ENCODE measurements around the gene TMEM196.
"Not testable (repeated sequence)": the region's sequence is repeated elsewhere in the genome, so short reads cannot be mapped to it uniquely, and the experiment has no call there.

TMEM196 gene

DNA sequence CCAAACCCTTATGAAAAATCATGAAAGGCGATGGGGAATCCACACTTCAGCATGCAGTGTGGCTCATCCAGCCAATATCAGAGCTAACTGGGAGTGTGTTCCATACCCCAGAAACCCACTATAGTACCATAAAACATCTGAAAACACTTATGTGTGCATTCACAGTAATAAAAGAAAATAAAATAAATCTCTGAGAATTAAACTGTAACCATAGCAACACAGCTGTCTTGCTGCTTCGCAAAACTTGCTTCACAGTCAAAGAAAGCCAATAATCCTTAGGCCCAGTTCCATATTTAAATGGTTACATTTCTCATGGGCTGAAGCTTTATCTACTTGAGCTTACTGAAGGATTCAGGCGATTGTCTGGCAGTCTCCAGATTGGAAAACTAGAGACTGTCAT lies 44.7 kb downstream of the TMEM196 start:
- Mint-ChIP-seq H3K27ac (no peak overlapping the region), H3K27me3 (peaks cover 30% of the 10 kb centered on the region), H3K4me3 (no peak overlapping the region), H3K9me3 (no peaks in the 10 kb centered on the region), H3K4me1 (no peaks in the 10 kb centered on the region)
- ATAC-seq, result no peak
- no peak for DNase-seq

DNA sequence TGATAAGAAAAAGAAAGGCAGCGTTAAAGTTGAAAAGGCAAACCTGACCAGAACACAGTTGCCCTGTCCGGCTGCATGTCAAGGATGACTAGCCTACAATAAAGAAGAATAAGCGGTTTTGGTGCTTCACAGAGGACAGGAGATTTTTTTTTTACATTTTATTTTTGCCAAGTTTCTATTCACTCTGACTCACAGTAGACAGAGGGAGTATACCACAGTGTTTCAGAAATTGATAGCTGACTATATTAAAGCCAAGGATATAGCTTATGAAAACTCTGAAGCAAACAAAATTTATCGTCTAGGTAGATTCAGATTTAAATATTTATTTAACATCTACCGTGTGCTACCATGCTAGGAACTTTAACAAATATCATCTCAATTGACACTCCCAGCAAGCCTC lies 47.6 kb downstream of the TMEM196 start:
- DNase-seq (no peak), ATAC-seq (no peak)
- H3K27ac Mint-ChIP-seq, result no peak overlapping the region
- no peak overlapping the region for H3K4me3 Mint-ChIP-seq
- no peaks in the 10 kb centered on the region for H3K4me1 Mint-ChIP-seq
- H3K9me3 Mint-ChIP-seq, result no peaks in the 10 kb centered on the region
- peaks cover 18% of the 10 kb centered on the region for H3K27me3 Mint-ChIP-seq

DNA sequence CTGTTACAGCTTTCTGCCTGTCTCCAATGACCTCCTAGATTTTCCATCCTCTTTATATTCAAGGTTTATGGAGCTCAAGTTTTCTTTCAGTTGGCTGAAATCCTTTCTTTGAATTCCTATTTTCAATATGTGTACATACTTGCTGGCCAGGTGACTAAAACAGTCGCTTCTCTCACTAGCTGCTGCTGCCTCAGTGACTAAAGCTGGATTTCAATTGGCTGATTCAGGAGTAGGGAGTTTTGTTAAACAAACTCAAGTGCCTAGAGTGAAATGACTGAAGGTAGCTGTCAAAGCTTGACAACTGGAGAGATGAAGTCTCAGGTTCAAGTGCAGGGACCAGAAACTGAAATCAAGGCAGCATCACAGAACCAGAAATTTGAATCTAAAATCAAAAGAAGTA lies 57.9 kb downstream of the TMEM196 start:
- Mint-ChIP-seq H3K4me3 (no peak overlapping the region), H3K27me3 (no peaks in the 10 kb centered on the region), H3K4me1 (no peaks in the 10 kb centered on the region), H3K27ac (no peak overlapping the region), H3K9me3 (no peaks in the 10 kb centered on the region)
- ATAC-seq, result no peak
- no peak for DNase-seq

DNA sequence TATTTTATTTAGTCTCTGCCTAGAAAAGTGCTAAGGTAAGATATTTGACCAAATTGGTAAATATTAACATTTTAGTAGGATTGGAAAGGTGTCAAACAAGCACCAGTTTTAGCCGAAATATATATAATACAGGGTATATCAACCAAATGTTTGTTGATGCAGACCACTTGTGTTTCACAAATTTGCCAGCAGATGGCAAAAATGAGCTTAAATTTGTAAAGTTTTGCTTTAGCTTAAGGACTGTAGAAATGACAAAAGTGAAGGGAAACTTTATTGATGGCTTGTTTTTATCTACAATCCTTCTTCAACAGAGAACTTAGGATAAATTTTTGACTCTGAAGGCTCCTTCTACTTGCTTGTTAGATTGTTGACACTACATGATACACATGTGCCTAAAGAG lies 59.7 kb downstream of the TMEM196 start:
- Mint-ChIP-seq H3K27me3 (no peaks in the 10 kb centered on the region), H3K4me1 (peaks cover 16% of the 10 kb centered on the region), H3K9me3 (no peaks in the 10 kb centered on the region), H3K27ac (no peak overlapping the region), H3K4me3 (no peak overlapping the region)
- DNase-seq, result peak; percentile 27 to 30
- ATAC-seq, result no peak

DNA sequence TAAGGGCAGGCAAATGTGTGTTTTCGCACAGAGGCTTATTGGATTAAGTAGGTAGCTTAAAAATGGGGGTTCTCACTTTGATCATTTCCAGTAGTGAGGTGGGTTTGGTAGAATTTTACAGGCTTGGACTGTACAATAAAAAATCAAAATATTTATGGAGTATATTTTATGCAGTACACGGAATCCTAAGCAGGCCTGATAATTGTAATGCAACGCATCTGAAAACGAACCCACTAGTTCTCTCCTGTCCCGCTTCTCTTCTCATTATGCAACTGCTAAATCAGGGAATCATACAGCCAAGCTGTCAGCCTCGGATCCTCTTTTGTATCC lies 64.2 kb downstream of the TMEM196 start:
- Mint-ChIP-seq H3K27me3 (no peaks in the 10 kb centered on the region), H3K4me3 (peak overlapping the region; percentile 93 to 97), H3K27ac (peak overlapping the region in 1 of 2 donors; percentile 96), H3K9me3 (no peaks in the 10 kb centered on the region), H3K4me1 (peaks cover 51% of the 10 kb centered on the region)
- ATAC-seq, result no peak
- no peak for DNase-seq

DNA sequence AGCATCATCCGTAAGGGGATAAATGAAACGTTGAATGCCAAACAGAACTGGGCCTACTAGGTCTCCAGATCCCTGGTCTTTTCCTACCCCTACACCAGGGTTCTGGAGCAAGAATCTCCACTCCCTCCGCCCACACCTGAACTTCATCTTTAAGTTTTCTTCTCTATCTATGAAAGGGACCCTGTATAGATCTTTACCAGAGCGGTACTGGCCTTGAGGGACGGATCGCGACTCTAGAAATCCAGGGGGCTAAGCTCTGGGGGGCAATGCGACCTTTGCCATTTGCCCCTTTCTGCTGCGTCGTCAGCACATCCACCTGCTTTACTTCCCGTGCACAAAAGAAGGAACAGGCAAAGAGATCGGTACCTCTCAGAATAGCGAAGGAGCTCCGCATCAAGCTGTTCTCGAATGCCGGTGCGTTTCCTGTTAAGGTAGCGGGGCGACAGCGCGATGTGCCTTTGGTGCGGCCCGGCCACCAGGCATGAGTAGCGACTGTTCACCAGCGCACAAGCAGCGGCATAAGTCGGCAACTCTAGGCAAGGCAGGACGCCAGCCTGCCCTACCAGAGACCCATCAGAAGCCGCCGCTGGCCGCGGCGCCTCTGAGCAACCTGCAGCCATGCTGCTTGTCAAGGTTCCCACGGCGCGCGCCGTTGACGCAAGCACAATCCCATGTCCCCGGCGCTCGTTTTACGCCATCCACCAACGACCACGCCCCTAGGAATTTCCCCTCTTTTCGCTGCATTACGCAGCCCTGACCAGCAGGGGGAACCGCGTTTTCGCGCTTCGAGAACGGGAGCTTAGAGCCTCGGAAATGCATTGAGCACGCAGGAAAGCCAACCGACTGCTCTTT lies 64.8 kb downstream of the TMEM196 start, which contains the start of gene POLR1F:
TSS of gene POLR1F (minus strand) at position 641 of the 852 bp plus-strand sequence. CDS start at position 620, 21 bp downstream.
- peak within 1 kb of the TSS; percentile 93 to 97 for H3K4me3 Mint-ChIP-seq
- ATAC-seq (peak; percentile 98), DNase-seq (peak; percentile 95 to 96)
- H3K27me3 Mint-ChIP-seq, result no peaks in the 10 kb centered on the region
- no peaks in the 10 kb centered on the region for H3K9me3 Mint-ChIP-seq
- peaks cover 51% of the 10 kb centered on the region for H3K4me1 Mint-ChIP-seq
- H3K27ac Mint-ChIP-seq, result peak within 1 kb of the TSS; percentile 96 to 97

DNA sequence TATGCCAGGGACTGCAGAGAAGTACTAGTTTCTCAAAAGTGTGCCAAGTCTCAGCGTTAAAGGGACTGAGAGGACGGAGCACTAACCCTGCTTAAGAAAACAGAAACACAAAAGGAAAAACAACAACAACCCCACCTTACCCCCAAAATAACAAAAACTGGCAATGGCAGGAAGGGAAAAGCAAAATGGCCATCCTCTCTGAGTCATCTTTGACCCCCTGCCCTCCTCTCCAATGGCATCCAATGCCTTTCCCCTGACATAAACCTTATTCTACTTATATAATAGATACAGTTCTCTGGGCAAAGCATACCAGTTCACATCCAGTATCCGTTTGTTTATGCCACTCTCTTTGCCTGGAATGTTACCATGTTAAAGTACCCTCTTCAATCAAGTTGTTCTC lies 66.2 kb downstream of the TMEM196 start:
- DNase-seq (no peak), ATAC-seq (no peak)
- peak overlapping the region; percentile 34 to 79 for H3K27ac Mint-ChIP-seq
- no peaks in the 10 kb centered on the region for H3K27me3 Mint-ChIP-seq
- peaks cover 51% of the 10 kb centered on the region for H3K4me1 Mint-ChIP-seq
- peak overlapping the region; percentile 93 to 97 for H3K4me3 Mint-ChIP-seq
- H3K9me3 Mint-ChIP-seq, result no peaks in the 10 kb centered on the region

DNA sequence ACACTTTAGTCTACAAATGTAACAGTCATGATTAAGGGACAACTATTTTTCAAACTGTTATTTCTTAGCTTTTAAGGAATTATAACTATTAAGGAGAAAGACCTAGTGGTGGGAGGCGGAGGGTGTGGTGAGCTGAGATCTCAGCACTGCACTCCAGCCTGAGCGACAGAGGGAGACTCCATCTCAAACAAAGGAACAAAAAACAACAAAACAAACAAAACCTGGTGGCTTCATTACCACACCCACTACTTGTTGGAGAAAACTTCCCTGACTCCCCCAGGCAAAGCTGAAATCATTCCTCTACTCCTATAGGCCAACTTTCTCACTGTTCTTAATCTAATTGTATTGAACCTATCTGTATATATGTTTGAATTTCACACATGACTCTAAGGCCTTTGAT lies 67.8 kb downstream of the TMEM196 start:
- no peaks in the 10 kb centered on the region for H3K27me3 Mint-ChIP-seq
- no peak overlapping the region for H3K27ac Mint-ChIP-seq
- no peak for ATAC-seq
- H3K4me3 Mint-ChIP-seq, result no peak overlapping the region
- H3K4me1 Mint-ChIP-seq, result peaks cover 51% of the 10 kb centered on the region
- H3K9me3 Mint-ChIP-seq, result no peaks in the 10 kb centered on the region
- DNase-seq, result no peak

DNA sequence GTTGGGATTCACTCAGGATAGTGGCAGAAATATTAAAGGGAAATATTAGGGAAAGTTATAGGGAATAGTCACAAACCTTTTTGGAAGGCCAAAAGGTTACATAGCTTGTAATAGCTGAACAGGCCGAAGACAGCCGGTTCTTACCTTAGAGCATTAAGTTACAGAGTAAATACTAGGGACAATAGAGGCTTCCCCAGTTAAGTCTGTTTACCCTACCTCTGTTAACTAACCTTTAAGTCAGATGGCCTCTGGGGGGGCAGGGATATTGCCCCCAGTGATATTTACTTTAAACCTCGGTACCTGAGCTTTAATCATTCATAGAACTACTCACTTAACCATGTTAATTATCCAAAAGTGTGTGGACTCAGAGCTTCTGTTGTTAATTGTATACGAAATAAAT lies 71.9 kb downstream of the TMEM196 start:
- H3K27me3 Mint-ChIP-seq, result no peaks in the 10 kb centered on the region
- H3K4me1 Mint-ChIP-seq, result peaks cover 17% of the 10 kb centered on the region
- ATAC-seq (no peak), DNase-seq (no peak)
- H3K9me3 Mint-ChIP-seq, result no peaks in the 10 kb centered on the region
- H3K4me3 Mint-ChIP-seq, result no peak overlapping the region
- H3K27ac Mint-ChIP-seq, result no peak overlapping the region

DNA sequence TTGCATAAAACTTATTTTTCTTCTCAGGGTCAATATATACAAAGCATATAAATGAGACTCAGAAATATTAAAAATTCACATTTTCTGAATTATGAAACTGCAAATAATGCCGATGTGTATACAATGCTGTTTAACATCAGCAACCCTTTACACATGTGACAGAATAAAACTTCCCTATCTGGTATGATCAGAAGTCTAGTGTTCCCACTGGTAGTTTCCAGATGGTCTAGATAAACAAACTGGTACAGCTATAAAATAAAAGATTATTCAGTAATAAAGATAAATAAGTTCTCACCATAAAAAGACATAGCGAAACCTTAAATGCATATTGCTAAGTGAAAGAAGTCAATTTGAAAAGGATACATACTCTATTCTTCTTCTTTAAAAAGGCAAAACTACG lies 72.5 kb downstream of the TMEM196 start:
- ATAC-seq (no peak), DNase-seq (no peak)
- no peak overlapping the region for H3K27ac Mint-ChIP-seq
- no peaks in the 10 kb centered on the region for H3K27me3 Mint-ChIP-seq
- H3K9me3 Mint-ChIP-seq, result no peaks in the 10 kb centered on the region
- peaks cover 12% of the 10 kb centered on the region for H3K4me1 Mint-ChIP-seq
- H3K4me3 Mint-ChIP-seq, result no peak overlapping the region

DNA sequence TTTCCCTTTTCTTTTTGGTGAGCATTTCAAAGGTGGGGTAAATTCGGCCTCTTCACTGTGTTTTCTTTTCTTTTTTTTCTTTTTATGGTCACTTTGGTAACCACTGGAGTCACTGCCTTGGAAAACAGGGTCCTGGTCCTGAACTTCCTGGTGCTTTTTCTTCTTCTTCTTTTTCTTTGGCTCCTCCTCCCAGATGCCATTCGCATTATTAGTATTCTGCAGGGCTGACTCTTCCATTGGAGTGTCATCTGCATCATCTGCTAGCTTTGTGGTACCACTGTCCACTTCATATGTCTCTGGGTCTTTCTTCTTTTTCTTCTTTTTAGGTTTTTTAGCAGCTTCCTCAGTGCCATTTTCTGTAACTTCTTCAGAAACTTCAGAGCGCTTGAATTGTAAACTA lies 75.1 kb downstream of the TMEM196 start:
- Mint-ChIP-seq H3K4me1 (no peaks in the 10 kb centered on the region), H3K9me3 (no peaks in the 10 kb centered on the region), H3K27ac (no peak overlapping the region), H3K4me3 (no peak overlapping the region), H3K27me3 (no peaks in the 10 kb centered on the region)
- no peak for ATAC-seq
- no peak for DNase-seq

DNA sequence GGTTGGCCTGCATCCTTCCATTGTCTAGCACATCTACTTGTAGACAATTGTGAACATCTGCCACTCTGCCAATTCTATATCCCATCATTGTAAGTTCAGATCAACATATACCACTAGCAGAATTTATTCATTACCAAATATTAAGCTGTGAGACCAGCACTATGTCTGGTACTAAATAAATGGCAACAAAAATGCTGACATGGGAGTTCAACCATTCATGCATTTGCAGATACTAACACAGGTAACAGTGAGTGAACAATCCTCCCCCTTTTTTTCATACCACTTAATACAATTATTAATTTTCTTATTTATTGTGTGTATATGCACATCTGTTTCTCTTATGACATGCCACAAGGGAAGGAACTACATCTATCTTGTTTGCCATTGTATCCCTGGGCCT lies 76.5 kb downstream of the TMEM196 start:
- Mint-ChIP-seq H3K4me1 (no peaks in the 10 kb centered on the region), H3K27me3 (no peaks in the 10 kb centered on the region), H3K9me3 (no peaks in the 10 kb centered on the region), H3K27ac (no peak overlapping the region), H3K4me3 (no peak overlapping the region)
- ATAC-seq (no peak), DNase-seq (no peak)

DNA sequence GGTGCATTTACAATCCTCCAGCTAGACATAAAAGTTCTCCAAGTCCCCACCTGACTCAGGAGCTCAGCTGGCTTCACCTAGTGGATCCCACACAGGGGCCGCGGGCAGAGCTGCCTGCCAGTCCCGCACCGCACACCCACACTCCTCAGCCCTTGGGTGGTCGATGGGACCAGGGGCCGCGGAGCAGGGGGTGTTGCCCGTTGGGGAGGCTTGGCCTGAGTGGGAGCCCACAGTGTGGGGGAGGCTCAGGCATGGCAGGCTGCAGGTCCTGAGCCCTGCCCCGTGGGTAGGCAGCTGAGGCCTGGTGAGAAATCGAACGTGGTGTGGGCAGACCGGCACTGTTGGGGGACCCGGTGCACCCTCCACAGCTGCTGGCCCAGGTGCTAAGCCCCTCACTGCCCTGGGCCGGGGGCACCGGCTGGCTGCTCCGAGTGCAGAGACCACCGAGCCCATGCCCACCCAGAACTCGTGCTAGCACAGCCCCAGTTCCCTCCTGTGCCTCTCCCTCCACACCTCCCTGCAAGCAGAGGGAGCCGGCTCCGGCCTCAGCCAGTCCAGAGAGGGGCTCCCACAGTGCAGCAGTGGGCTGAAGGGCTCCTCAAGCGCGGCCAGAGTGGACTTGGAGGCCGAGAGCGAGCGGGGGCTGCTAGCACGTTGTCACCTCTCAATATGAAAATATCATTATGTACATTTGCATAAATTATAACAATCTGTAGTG lies 81.1 kb downstream of the TMEM196 start:
- H3K4me1 Mint-ChIP-seq, result no peaks in the 10 kb centered on the region
- H3K27ac Mint-ChIP-seq, result no peak overlapping the region
- no peaks in the 10 kb centered on the region for H3K9me3 Mint-ChIP-seq
- H3K4me3 Mint-ChIP-seq, result no peak overlapping the region
- ATAC-seq (peak; percentile 26), DNase-seq (no peak)
- no peaks in the 10 kb centered on the region for H3K27me3 Mint-ChIP-seq

DNA sequence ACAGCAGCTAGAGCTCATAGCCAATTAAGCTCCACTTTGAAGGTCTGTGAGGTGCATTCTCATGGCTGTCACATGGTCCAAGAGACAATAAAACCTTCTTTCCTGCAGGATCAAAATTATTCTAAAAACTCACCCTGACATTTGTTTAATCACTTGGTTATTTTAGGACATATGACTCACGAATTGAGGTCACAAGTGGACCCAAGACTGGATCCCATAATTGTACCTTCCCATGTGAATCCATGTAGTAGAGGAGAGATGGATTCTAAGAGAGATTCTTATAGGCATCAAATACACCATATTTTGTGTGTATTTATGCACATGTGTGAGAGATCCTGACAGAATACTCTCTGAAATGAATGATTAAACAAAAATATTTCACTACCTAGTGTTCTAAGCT lies 82.7 kb downstream of the TMEM196 start:
- Mint-ChIP-seq H3K9me3 (peaks cover 0 to 7% of the 10 kb centered on the region in 2 donors), H3K27me3 (no peaks in the 10 kb centered on the region), H3K27ac (no peak overlapping the region), H3K4me1 (no peaks in the 10 kb centered on the region), H3K4me3 (no peak overlapping the region)
- ATAC-seq, result no peak
- DNase-seq, result no peak

DNA sequence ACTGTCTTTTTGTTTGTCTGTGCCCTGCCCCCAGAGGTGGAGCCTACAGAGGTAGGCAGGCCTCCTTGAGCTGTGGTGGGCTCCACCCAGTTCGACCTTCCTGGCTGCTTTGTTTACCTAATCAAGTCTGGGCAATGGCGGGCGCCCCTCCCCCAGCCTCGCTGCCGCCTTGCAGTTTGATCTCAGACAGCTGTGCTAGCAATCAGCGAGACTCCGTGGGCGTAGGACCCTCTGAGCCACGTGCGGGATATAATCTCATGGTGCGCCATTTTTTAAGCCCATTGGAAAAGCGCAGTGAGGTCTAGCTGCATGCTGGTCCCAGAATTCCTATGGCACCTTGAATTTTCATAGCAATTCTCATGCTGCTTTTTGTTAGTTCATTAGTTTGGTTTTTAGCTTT lies 84.3 kb downstream of the TMEM196 start:
- DNase-seq, ATAC-seq, H3K9me3 Mint-ChIP-seq: not testable (repeated sequence)

DNA sequence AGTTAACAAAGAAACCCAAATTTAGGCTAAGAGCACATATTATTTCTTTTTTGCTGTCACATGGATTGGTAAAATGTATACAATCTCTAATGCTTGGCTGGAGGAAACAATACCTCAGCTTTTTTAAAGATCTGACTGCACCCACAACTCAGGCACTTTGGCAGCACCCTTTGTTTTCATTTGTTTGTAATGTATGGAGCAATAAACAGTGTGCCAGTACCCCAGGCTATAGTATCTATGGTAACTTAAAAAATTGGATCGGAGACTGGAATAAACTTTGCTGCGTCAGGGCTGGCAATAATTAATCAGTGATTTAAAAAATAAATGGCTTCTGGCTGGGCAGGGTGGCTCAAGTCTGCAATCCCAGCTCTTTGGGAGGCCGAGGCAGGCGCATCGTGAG lies 91.8 kb downstream of the TMEM196 start:
- peaks cover 7% of the 10 kb centered on the region for H3K4me1 Mint-ChIP-seq
- DNase-seq, result no peak
- no peak overlapping the region for H3K4me3 Mint-ChIP-seq
- H3K27ac Mint-ChIP-seq, result no peak overlapping the region
- H3K9me3 Mint-ChIP-seq, result peaks cover 7 to 8% of the 10 kb centered on the region in 2 donors
- no peaks in the 10 kb centered on the region for H3K27me3 Mint-ChIP-seq
- no peak for ATAC-seq

More for the DNA sequence above, 84.3 kb downstream of the TMEM196 start:
- H3K27ac Mint-ChIP-seq, H3K27me3 Mint-ChIP-seq, H3K4me1 Mint-ChIP-seq, H3K4me3 Mint-ChIP-seq: not testable (repeated sequence)
